ENCODE data around the gene C2.
"Not testable (repeated sequence)": the region's sequence is repeated elsewhere in the genome, so short reads cannot be mapped to it uniquely, and the experiment has no call there.

C2 gene

GRCh38 chr6:31899215-31899614 lies 28.3 kb upstream of the C2 start:
- no peak for DNase-seq (ENCODE audit: low spot score)

GRCh38 chr6:31899882-31900722 lies 27.4 kb upstream of the C2 start:
- no peak for DNase-seq (ENCODE audit: low spot score)

GRCh38 chr6:31900917-31901414 lies 26.6 kb upstream of the C2 start:
- DNase-seq (ENCODE audit: low spot score): no peak

GRCh38 chr6:31901415-31901952 lies 26.0 kb upstream of the C2 start:
- DNase-seq (ENCODE audit: low spot score): peak; percentile 71

- peak; percentile 92 for DNase-seq (ENCODE audit: low spot score)
These were observed 25.4 kb upstream of the C2 start, which contains the start of gene ZBTB12 for GRCh38 chr6:31901953-31902643. Gene ZBTB12 (minus strand): TSS chr6:31902086. CDS start chr6:31901305, 781 bp downstream.

- no peak for DNase-seq (ENCODE audit: low spot score)
These were observed 23.6 kb upstream of the C2 start for GRCh38 chr6:31903957-31904356.

- DNase-seq (ENCODE audit: low spot score): no peak
These were observed 22.5 kb upstream of the C2 start for GRCh38 chr6:31905041-31905440.

GRCh38 chr6:31906122-31906521 lies 21.4 kb upstream of the C2 start:
- no peak for DNase-seq (ENCODE audit: low spot score)

- DNase-seq (ENCODE audit: low spot score): not testable (repeated sequence)
These were observed 20.8 kb upstream of the C2 start for GRCh38 chr6:31906727-31907126.

- no peak for DNase-seq (ENCODE audit: low spot score)
These were observed 20.2 kb upstream of the C2 start for GRCh38 chr6:31907158-31907813.

- not testable (repeated sequence) for DNase-seq (ENCODE audit: low spot score)
These were observed 19.3 kb upstream of the C2 start for GRCh38 chr6:31908255-31908654.

- DNase-seq (ENCODE audit: low spot score): no peak
These were observed 18.7 kb upstream of the C2 start for GRCh38 chr6:31908791-31909190.

- not testable (repeated sequence) for DNase-seq (ENCODE audit: low spot score)
These were observed 18.2 kb upstream of the C2 start for GRCh38 chr6:31909298-31909697.

- no peak for DNase-seq (ENCODE audit: low spot score)
These were observed 15.5 kb upstream of the C2 start for GRCh38 chr6:31911826-31912585.

- DNase-seq (ENCODE audit: low spot score): no peak
These were observed 12.2 kb upstream of the C2 start for GRCh38 chr6:31915351-31915750.

- DNase-seq (ENCODE audit: low spot score): no peak
These were observed 11.8 kb upstream of the C2 start for GRCh38 chr6:31915756-31916155.

- no peak for DNase-seq (ENCODE audit: low spot score)
These were observed 9.3 kb upstream of the C2 start for GRCh38 chr6:31918069-31918720.

GRCh38 chr6:31919624-31920303 lies 7.8 kb upstream of the C2 start:
- DNase-seq (ENCODE audit: low spot score): no peak

GRCh38 chr6:31920811-31921210 lies 6.7 kb upstream of the C2 start:
- DNase-seq (ENCODE audit: low spot score): no peak

- DNase-seq (ENCODE audit: low spot score): no peak
These were observed 4.6 kb upstream of the C2 start for GRCh38 chr6:31922942-31923341.

Data from germinal center (tissue), 1 donor.